GM13976 (cell line): ENCODE results near the gene ADGRB2.

Source experiments
- DNase-seq: peaks from one replicate; pipeline ENCODE4 v3.0.0; 2012; ENCODE audit warnings: low spot score
- in situ Hi-C: fragments of 300-500 bp; cut with MboI; formaldehyde crosslinking; loops from one replicate; pipeline ENCODE4 v1.12.0; 2022; ENCODE audit warnings: low sequenced_read_pairs, mixed read lengths, inconsistent platforms; ENCODE audit not compliant: unreplicated experiment
- TF ChIP-seq, protein P1 (sequence below): IDR thresholded peaks from 2 replicates; pipeline ENCODE4 v1.5.1; 2012; ENCODE audit warnings: borderline replicate concordance, mild to moderate bottlenecking; ENCODE audit not compliant: insufficient read depth; ENCODE audit errors: extremely low read depth, missing control alignments, control extremely low read depth

ADGRB2 gene

GRCh38 chr1:31745946-31746670 lies 18.0 kb downstream of the ADGRB2 start:
- in situ Hi-C loops = no loop called here
- TF ChIP-seq, protein P1, sequence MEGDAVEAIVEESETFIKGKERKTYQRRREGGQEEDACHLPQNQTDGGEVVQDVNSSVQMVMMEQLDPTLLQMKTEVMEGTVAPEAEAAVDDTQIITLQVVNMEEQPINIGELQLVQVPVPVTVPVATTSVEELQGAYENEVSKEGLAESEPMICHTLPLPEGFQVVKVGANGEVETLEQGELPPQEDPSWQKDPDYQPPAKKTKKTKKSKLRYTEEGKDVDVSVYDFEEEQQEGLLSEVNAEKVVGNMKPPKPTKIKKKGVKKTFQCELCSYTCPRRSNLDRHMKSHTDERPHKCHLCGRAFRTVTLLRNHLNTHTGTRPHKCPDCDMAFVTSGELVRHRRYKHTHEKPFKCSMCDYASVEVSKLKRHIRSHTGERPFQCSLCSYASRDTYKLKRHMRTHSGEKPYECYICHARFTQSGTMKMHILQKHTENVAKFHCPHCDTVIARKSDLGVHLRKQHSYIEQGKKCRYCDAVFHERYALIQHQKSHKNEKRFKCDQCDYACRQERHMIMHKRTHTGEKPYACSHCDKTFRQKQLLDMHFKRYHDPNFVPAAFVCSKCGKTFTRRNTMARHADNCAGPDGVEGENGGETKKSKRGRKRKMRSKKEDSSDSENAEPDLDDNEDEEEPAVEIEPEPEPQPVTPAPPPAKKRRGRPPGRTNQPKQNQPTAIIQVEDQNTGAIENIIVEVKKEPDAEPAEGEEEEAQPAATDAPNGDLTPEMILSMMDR = no peak
- no peak for DNase-seq

DNA sequence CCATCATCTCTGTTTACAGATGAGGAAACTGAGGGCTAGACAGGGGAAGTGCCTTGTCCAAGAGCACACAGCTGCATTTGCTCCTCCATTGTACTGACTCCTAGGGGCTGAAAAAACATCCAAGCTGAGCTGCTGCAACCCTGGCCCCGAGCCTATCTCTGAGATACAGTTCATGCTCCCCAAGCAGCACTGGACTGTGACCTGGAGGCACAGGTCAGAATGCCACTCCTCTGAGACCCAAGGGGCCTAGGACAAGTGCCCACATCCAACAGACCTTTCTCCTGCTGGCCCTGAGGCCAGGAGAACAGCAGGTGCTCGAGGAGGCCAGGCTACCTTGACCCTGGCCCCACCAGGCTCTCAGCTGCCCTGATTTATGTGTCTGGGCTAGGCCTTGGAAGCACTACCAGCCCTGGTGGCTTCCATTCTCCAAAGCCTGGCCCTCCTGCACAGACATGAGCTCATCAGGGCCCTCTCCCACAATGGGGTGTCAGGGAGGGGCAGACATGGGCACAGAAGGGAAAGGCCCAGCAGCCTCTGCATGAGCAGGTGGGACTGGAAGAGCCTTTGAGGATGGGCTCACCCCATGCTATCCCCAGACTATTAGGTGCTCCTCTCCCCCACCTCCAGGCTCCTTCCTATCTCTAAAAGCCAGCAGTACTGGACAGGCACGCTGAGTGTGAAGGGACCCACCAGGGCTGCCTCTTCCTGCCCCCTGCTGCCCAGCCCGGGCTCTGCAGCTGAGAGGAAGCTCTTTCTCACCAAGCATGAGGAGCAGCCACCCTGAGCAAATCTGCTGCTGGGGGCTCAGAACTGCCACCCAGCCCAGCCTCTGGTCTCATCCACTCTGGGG lies 18.8 kb downstream of the ADGRB2 start:
- peak; percentile 90 for DNase-seq
- in situ Hi-C loops = no loop called here
- TF ChIP-seq, protein P1 = peak; percentile 83

GRCh38 chr1:31744165-31744888 lies 19.8 kb downstream of the ADGRB2 start:
- in situ Hi-C loops = no loop called here
- peak; percentile 69 for DNase-seq
- TF ChIP-seq, protein P1 = no peak

DNA sequence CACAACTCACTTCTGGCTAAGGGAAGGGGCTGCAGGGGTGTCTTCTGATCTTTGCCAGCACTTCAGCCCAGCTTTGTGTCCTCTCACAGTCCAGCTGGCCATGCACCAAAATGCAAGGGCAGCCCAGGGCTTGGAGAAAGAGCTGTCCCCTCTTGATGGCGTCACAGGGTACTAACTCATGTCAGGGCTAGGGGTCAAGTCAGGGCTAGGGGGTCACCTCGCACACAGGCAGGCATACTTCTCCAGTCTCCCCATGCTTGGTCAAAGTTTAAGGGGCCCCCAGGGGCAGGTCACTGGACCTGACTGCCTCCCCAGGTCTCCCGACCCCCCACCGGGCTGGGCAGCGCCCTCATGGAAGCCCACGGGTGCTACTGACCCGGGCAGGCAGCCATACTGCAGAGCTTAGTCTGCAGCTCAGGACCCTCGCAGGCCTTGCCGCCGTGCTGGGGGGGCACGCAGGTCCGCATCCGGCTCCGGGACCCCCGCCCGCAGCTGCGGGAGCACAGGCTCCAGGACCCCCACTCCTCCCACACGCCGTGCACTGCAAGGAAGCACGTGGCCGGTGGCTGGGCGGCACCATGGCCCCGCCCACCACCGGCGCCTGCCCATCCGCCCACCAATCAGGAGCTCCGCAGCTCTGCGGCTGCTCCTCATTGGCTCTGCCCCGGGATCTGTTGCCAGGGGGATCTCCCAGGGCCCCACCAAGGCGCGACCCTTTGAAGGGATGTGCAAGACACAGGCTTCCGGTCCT lies 21.5 kb downstream of the ADGRB2 start:
- TF ChIP-seq, protein P1 = no peak
- in situ Hi-C loops = no loop called here
- no peak for DNase-seq

- in situ Hi-C loops = no loop called here
- TF ChIP-seq, protein P1 = no peak
- no peak for DNase-seq
These were observed 24.8 kb downstream of the ADGRB2 start for GRCh38 chr1:31739346-31739745.

DNA sequence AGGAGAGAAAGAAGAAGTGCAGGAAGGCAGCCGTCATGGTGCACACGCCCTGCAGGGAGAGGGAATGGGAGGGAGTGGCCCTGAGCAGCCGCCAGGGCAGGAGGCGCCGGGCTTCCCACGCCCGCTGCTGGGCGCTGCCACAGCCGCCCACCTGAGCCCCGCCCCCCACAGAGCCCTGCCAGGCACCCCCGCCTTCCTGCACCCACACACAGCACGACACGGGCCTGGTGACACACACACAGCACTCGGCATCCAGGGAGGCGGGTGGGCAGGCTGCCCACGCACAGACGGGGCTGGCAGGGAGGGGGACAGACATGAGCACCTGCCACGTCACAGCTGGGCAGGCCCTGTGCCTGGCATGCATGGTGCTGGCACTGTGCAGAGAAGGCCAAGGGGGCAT lies 27.5 kb downstream of the ADGRB2 start:
- in situ Hi-C loops = no loop called here

More for the DNA sequence above, 27.5 kb downstream of the ADGRB2 start:
- no peak for DNase-seq
- TF ChIP-seq, protein P1 = no peak
